Measurements from ENCODE around the gene ZNF205. TPM values are rescaled to one million over a fixed set of nuclear protein-coding genes. Genes with fewer than 3 reads are reported as not detected.
A peak's percentile ranks its signal among the peaks of the same experiment; 100 is the strongest.

The ZNF205 gene
- total and polyA plus RNA-seq, 2 of the 13 experiments (the other 11 are each of a cell fraction or from before 2014, with no cell fraction given), result 5.8 to 10.2 TPM

GRCh38 chr16:3106205-3106928 is 6.0 kb upstream of the ZNF205 start (continued):
- TF ChIP-seq RBM39 (IDR thresholded peaks at IDR 0.05; ENCODE audit: low read depth, low read length, poor library complexity, severe bottlenecking) (peak; percentile 46), ZC3H13 (CRISPR knock-in tag; IDR thresholded peaks at IDR 0.05) (peak; percentile 47; the same call in 1 of the 2 replicates), NRL (CRISPR knock-in tag; IDR thresholded peaks at IDR 0.05; ENCODE audit: borderline replicate concordance) (no peak), ZNF576 (CRISPR knock-in tag; IDR thresholded peaks at IDR 0.05) (peak; percentile 52; the same call in 1 of the 2 replicates), ZNF17 (CRISPR knock-in tag; IDR thresholded peaks at IDR 0.05) (no peak), PAF1 (CRISPR knock-in tag; IDR thresholded peaks at IDR 0.05) (no peak), MAZ (IDR thresholded peaks at IDR 0.05; ENCODE audit: borderline replicate concordance, low read depth, low read length) (peak; percentile 93), MAZ (CRISPR knock-in tag; IDR thresholded peaks at IDR 0.05; ENCODE audit: low read depth) (peak; percentile 92), RFX1 (IDR thresholded peaks at IDR 0.05) (peak; percentile 70), ARNT2 (CRISPR knock-in tag; IDR thresholded peaks at IDR 0.05; ENCODE audit: low read depth) (0 out of 2 replicates have a peak, but pooled peaks have one; percentile 31), ZNF777 (CRISPR knock-in tag; IDR thresholded peaks at IDR 0.05) (peak; percentile 49; the same call in 1 of the 2 replicates), ZBTB34 (CRISPR knock-in tag; IDR thresholded peaks at IDR 0.05) (0 out of 2 replicates have a peak, but pooled peaks have one; percentile 31), TMF1 (CRISPR knock-in tag; IDR thresholded peaks at IDR 0.05; ENCODE audit: low read depth) (peak; percentile 55; the same call in 1 of the 2 replicates), PRDM10 (CRISPR knock-in tag; IDR thresholded peaks at IDR 0.05; ENCODE audit: low read depth) (peak; percentile 58; the same call in 1 of the 2 replicates), KMT2B (CRISPR knock-in tag; IDR thresholded peaks at IDR 0.05) (peak; percentile 88), SRY (CRISPR knock-in tag; IDR thresholded peaks at IDR 0.05) (peak; percentile 66; the same call in 1 of the 2 replicates), PTBP1 (IDR thresholded peaks at IDR 0.05; ENCODE audit: low read depth, low read length, poor library complexity, severe bottlenecking) (no peak)
- TF ChIP-seq, protein P1, sequence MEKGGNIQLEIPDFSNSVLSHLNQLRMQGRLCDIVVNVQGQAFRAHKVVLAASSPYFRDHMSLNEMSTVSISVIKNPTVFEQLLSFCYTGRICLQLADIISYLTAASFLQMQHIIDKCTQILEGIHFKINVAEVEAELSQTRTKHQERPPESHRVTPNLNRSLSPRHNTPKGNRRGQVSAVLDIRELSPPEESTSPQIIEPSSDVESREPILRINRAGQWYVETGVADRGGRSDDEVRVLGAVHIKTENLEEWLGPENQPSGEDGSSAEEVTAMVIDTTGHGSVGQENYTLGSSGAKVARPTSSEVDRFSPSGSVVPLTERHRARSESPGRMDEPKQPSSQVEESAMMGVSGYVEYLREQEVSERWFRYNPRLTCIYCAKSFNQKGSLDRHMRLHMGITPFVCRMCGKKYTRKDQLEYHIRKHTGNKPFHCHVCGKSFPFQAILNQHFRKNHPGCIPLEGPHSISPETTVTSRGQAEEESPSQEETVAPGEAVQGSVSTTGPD (CRISPR knock-in tag; IDR thresholded peaks at IDR 0.05), result no peak
- TF ChIP-seq, protein P2, sequence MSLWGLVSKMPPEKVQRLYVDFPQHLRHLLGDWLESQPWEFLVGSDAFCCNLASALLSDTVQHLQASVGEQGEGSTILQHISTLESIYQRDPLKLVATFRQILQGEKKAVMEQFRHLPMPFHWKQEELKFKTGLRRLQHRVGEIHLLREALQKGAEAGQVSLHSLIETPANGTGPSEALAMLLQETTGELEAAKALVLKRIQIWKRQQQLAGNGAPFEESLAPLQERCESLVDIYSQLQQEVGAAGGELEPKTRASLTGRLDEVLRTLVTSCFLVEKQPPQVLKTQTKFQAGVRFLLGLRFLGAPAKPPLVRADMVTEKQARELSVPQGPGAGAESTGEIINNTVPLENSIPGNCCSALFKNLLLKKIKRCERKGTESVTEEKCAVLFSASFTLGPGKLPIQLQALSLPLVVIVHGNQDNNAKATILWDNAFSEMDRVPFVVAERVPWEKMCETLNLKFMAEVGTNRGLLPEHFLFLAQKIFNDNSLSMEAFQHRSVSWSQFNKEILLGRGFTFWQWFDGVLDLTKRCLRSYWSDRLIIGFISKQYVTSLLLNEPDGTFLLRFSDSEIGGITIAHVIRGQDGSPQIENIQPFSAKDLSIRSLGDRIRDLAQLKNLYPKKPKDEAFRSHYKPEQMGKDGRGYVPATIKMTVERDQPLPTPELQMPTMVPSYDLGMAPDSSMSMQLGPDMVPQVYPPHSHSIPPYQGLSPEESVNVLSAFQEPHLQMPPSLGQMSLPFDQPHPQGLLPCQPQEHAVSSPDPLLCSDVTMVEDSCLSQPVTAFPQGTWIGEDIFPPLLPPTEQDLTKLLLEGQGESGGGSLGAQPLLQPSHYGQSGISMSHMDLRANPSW (CRISPR knock-in tag; IDR thresholded peaks at IDR 0.05; ENCODE audit: borderline replicate concordance), result 0 out of 2 replicates have a peak, but pooled peaks have one; percentile 33

Data from HepG2 (cell line).